ENCODE measurements around the gene WWOX.

WWOX gene

GRCh38 chr16:78693496-78693895 is 594.0 kb downstream of the WWOX start:
- no peak for DNase-seq (ENCODE audit: low spot score)

- DNase-seq (ENCODE audit: low spot score), result no peak
Observed at GRCh38 chr16:78694414-78694813, 595.0 kb downstream of the WWOX start.

GRCh38 chr16:78695391-78695790 is 595.9 kb downstream of the WWOX start:
- DNase-seq (ENCODE audit: low spot score), result no peak

GRCh38 chr16:78696797-78697196 is 597.3 kb downstream of the WWOX start:
- DNase-seq (ENCODE audit: low spot score), result no peak

GRCh38 chr16:78697426-78697825 is 598.0 kb downstream of the WWOX start:
- no peak for DNase-seq (ENCODE audit: low spot score)

- DNase-seq (ENCODE audit: low spot score), result no peak
Observed at GRCh38 chr16:78703936-78704335, 604.5 kb downstream of the WWOX start.

GRCh38 chr16:78704416-78704815 is 605.0 kb downstream of the WWOX start:
- DNase-seq (ENCODE audit: low spot score), result no peak

GRCh38 chr16:78705694-78706093 is 606.2 kb downstream of the WWOX start:
- DNase-seq (ENCODE audit: low spot score), result peak; percentile 24

- DNase-seq (ENCODE audit: low spot score), result no peak
Observed at GRCh38 chr16:78706637-78707036, 607.2 kb downstream of the WWOX start.

GRCh38 chr16:78709137-78709884 is 609.9 kb downstream of the WWOX start:
- no peak for DNase-seq (ENCODE audit: low spot score)

- DNase-seq (ENCODE audit: low spot score), result no peak
Observed at GRCh38 chr16:78715106-78715505, 615.7 kb downstream of the WWOX start.

- no peak for DNase-seq (ENCODE audit: low spot score)
Observed at GRCh38 chr16:78715673-78716072, 616.2 kb downstream of the WWOX start.

GRCh38 chr16:78718141-78718540 is 618.7 kb downstream of the WWOX start:
- DNase-seq (ENCODE audit: low spot score), result no peak

- DNase-seq (ENCODE audit: low spot score), result no peak
Observed at GRCh38 chr16:78720416-78720815, 621.0 kb downstream of the WWOX start.

GRCh38 chr16:78727536-78727935 is 628.1 kb downstream of the WWOX start:
- peak; percentile 15 for DNase-seq (ENCODE audit: low spot score)

- DNase-seq (ENCODE audit: low spot score), result no peak
Observed at GRCh38 chr16:78729687-78730086, 630.2 kb downstream of the WWOX start.

GRCh38 chr16:78731785-78732184 is 632.3 kb downstream of the WWOX start:
- DNase-seq (ENCODE audit: low spot score), result no peak

- DNase-seq (ENCODE audit: low spot score), result no peak
Observed at GRCh38 chr16:78732696-78733095, 633.2 kb downstream of the WWOX start.

- no peak for DNase-seq (ENCODE audit: low spot score)
Observed at GRCh38 chr16:78735337-78735736, 635.9 kb downstream of the WWOX start.

GRCh38 chr16:78737630-78738029 is 638.2 kb downstream of the WWOX start:
- no peak for DNase-seq (ENCODE audit: low spot score)

GRCh38 chr16:78738557-78738956 is 639.1 kb downstream of the WWOX start:
- no peak for DNase-seq (ENCODE audit: low spot score)

- no peak for DNase-seq (ENCODE audit: low spot score)
Observed at GRCh38 chr16:78740269-78740668, 640.8 kb downstream of the WWOX start.

GRCh38 chr16:78742501-78743283 is 643.2 kb downstream of the WWOX start:
- no peak for DNase-seq (ENCODE audit: low spot score)

GRCh38 chr16:78743556-78743955 is 644.1 kb downstream of the WWOX start:
- no peak for DNase-seq (ENCODE audit: low spot score)
